ENCODE measurements around the gene AGBL1.

The AGBL1 gene

GRCh38 chr15:86213420-86213819, 133.7 kb downstream of the AGBL1 start:
- DNase-seq (ENCODE audit: low read depth, low spot score), result no peak
- TF ChIP-seq CTCF (IDR thresholded peaks at IDR 0.05; ENCODE audit: low read depth, low read length), result no peak
- in situ Hi-C loops (cut with HindIII; ENCODE audit: low sequenced_read_pairs), result no loop called here
- H3K4me3 ChIP-seq (ENCODE audit: low read depth, low read length), result no peak overlapping the region

GRCh38 chr15:86213888-86214287, 134.2 kb downstream of the AGBL1 start:
- no peak for TF ChIP-seq CTCF (IDR thresholded peaks at IDR 0.05; ENCODE audit: low read depth, low read length)
- DNase-seq (ENCODE audit: low read depth, low spot score), result no peak
- in situ Hi-C loops (cut with HindIII; ENCODE audit: low sequenced_read_pairs), result no loop called here
- no peak overlapping the region for H3K4me3 ChIP-seq (ENCODE audit: low read depth, low read length)

- in situ Hi-C loops (cut with HindIII; ENCODE audit: low sequenced_read_pairs), result no loop called here
- no peak for TF ChIP-seq CTCF (IDR thresholded peaks at IDR 0.05; ENCODE audit: low read depth, low read length)
- no peak for DNase-seq (ENCODE audit: low read depth, low spot score)
- H3K4me3 ChIP-seq (ENCODE audit: low read depth, low read length), result no peak overlapping the region
These were observed 141.4 kb downstream of the AGBL1 start for GRCh38 chr15:86221119-86221518.

GRCh38 chr15:86229306-86229705, 149.6 kb downstream of the AGBL1 start:
- no peak for DNase-seq (ENCODE audit: low read depth, low spot score)
- in situ Hi-C loops (cut with HindIII; ENCODE audit: low sequenced_read_pairs), result no loop called here
- H3K4me3 ChIP-seq (ENCODE audit: low read depth, low read length), result no peak overlapping the region
- TF ChIP-seq CTCF (IDR thresholded peaks at IDR 0.05; ENCODE audit: low read depth, low read length), result no peak

- no peak overlapping the region for H3K4me3 ChIP-seq (ENCODE audit: low read depth, low read length)
- in situ Hi-C loops (cut with HindIII; ENCODE audit: low sequenced_read_pairs), result no loop called here
- no peak for DNase-seq (ENCODE audit: low read depth, low spot score)
- no peak for TF ChIP-seq CTCF (IDR thresholded peaks at IDR 0.05; ENCODE audit: low read depth, low read length)
These were observed 150.3 kb downstream of the AGBL1 start for GRCh38 chr15:86229936-86230335.

- in situ Hi-C loops (cut with HindIII; ENCODE audit: low sequenced_read_pairs), result no loop called here
- H3K4me3 ChIP-seq (ENCODE audit: low read depth, low read length), result no peak overlapping the region
These were observed 152.4 kb downstream of the AGBL1 start for GRCh38 chr15:86231864-86232721.

More at GRCh38 chr15:86231864-86232721, 152.4 kb downstream of the AGBL1 start:
- peak; percentile 55 for TF ChIP-seq CTCF (IDR thresholded peaks at IDR 0.05; ENCODE audit: low read depth, low read length)
- peak; percentile 22 for DNase-seq (ENCODE audit: low read depth, low spot score)

Measured in astrocyte of the spinal cord (primary cell).